Activated naive CD4-positive, alpha-beta T cell treated with Interleukin-2 at 50 U/mL for 16 hours (primary cell): ENCODE data around the gene CHAMP1.

Experiments
- DNase-seq: peaks from one replicate; pipeline ENCODE4 v3.0.0-alpha.2; 2020

CHAMP1 gene, protein sequence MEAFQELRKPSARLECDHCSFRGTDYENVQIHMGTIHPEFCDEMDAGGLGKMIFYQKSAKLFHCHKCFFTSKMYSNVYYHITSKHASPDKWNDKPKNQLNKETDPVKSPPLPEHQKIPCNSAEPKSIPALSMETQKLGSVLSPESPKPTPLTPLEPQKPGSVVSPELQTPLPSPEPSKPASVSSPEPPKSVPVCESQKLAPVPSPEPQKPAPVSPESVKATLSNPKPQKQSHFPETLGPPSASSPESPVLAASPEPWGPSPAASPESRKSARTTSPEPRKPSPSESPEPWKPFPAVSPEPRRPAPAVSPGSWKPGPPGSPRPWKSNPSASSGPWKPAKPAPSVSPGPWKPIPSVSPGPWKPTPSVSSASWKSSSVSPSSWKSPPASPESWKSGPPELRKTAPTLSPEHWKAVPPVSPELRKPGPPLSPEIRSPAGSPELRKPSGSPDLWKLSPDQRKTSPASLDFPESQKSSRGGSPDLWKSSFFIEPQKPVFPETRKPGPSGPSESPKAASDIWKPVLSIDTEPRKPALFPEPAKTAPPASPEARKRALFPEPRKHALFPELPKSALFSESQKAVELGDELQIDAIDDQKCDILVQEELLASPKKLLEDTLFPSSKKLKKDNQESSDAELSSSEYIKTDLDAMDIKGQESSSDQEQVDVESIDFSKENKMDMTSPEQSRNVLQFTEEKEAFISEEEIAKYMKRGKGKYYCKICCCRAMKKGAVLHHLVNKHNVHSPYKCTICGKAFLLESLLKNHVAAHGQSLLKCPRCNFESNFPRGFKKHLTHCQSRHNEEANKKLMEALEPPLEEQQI

DNA sequence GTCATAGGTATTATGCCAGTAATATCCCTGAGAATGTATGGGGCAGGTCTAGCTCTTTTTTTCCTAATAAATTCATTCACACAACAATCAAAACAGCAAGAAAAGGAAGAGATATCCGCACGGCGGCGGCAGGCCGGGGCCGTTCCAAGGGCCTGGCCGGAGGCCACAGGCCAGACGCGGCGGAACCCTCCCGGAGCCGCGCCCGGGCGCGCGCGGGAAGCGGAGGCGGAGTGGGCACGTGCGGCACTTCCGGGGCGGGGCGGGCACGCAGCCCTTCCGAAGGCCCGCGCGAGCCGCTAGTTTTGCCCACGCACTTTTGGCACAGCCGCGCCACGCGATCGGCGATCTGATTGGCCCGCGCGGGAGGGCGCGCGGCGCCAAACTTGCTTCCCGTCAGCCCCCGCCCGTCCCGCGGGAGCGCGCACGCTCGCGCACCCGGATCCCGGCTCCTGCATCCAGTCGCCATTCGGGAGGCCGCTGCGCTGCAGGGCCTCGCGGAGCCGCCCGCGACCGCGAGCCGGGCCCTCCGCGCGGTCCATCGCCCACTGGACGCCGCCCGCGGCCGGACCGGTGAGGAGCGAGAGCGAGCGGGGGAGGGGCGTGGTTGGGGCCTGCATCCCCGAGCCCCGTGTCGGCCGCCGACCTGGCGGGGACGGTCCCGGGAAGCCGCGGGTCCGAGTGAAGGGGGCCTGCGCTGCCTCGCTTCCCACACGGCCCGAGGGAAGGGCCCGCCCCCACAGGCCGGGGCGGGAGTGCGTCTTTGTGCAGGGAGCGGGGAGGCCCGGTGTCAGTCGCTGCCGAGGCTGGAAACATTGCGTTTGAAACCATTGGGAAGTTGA is at the start of gene CHAMP1:
Gene CHAMP1, plus strand, starts transcription at position 430 of the 839 bp plus-strand sequence. CDS start 9,340 bp downstream, outside the sequence.
- DNase-seq, result peak; percentile 93

GRCh38 chr13:114264886-114265611 is 49.3 kb upstream of the CHAMP1 start:
- DNase-seq, result no peak

DNA sequence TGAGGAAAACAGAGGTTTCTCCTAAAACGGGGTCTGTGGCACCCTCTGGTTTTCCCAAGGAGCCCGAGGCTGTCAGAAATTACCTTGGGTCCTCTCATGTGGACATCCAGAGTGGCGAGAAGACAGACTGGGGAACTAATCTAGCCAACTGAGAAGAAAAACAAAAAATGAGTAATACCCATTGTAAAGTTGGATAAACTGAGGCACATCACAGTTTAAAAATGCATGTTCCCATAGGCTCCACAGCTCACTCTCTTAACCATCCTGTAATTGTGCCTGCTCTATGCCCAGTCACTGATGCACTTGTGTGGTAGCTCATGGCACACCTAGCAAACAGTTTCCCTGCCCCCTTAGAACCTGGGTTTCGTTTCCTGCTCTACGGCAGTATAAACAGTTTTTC is 48.1 kb upstream of the CHAMP1 start:
- no peak for DNase-seq

GRCh38 chr13:114268344-114269280 is 45.7 kb upstream of the CHAMP1 start:
- no peak for DNase-seq

GRCh38 chr13:114269281-114269770 is 45.0 kb upstream of the CHAMP1 start:
- no peak for DNase-seq

GRCh38 chr13:114272977-114273376 is 41.3 kb upstream of the CHAMP1 start:
- DNase-seq, result no peak

GRCh38 chr13:114275304-114275703 is 39.0 kb upstream of the CHAMP1 start:
- no peak for DNase-seq

DNA sequence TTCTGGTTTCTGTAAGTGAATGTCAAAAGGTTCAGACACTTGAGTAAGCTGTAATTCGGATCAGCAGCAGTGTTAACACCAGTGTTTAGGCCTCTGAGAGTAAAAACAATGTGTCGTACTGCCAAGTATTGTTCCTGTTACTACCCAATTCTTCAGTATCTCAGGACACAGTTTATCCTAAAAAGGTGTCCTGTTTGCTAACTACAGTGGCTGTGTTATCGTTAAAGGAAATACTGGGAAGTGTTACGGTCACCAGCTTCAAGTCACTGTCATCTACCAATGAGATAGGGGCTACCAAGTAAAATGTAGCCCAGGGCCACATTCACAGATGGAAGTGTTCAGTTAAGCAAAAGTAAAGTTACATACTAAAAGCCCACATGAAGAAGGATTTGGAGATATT is 35.2 kb upstream of the CHAMP1 start:
- no peak for DNase-seq

GRCh38 chr13:114279758-114280355 is 34.4 kb upstream of the CHAMP1 start:
- DNase-seq, result no peak

- peak; percentile 87 for DNase-seq
Measured at GRCh38 chr13:114281351-114282040, 32.8 kb upstream of the CHAMP1 start, which contains the start of gene UPF3A. TSS of gene UPF3A (plus strand) at chr13:114281601. CDS start at chr13:114281640, 39 bp downstream.

- peak; percentile 76 for DNase-seq
Measured at GRCh38 chr13:114282041-114282670, 32.1 kb upstream of the CHAMP1 start.

- no peak for DNase-seq
Measured at GRCh38 chr13:114283576-114283975, 30.7 kb upstream of the CHAMP1 start.

DNA sequence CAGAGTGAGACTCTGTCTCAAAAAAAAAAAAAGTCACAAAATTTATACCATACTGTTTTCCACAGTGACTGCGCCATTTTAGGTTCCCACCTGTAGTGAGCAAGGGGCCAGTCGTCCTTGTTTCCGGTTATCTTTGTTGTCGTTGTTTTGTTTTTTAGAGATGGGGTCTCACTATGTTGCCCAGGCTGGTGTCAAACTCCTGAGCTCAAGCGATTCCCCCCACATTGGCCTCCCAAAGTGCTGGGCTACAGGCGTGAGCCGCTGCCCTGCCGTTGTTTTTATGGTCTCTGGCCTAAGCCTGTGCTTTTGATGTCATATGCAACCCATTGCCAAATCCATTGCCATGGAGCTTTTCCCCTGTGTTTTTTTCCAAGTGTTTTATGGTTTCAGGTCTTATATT is 29.6 kb upstream of the CHAMP1 start:
- DNase-seq, result no peak

DNA sequence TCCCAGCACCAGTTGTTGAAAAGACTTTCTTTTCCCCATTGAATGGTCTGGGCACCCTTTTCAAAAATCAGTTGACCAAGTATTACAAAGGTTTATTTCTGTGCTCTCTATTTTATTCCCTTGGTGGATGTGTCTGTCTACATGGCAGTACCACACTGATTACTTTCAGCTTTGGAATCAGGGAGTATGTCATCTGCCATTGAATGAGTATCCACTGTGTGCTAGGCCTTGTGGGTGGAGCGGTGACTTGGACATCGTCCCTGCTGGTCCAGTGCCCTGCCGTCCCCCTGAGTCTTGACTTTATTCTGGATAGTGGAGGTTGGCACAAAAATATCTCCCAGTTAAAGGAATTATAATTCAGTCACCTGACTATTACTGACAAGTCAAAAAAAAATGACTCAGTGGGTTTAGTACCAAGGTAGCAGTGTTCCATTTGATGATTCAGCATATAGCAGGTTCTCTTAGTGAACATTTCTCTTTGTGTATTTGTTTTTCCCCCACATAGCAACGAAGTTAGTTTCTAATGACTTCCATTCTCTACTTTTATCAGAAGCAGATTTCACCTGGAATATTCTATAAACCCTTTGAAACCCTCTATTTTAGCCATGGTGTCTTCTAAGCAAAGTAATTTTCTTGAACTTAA is 29.0 kb upstream of the CHAMP1 start:
- no peak for DNase-seq

GRCh38 chr13:114286808-114287207 is 27.5 kb upstream of the CHAMP1 start:
- DNase-seq, result no peak

GRCh38 chr13:114288157-114288591 is 26.1 kb upstream of the CHAMP1 start:
- no peak for DNase-seq

DNA sequence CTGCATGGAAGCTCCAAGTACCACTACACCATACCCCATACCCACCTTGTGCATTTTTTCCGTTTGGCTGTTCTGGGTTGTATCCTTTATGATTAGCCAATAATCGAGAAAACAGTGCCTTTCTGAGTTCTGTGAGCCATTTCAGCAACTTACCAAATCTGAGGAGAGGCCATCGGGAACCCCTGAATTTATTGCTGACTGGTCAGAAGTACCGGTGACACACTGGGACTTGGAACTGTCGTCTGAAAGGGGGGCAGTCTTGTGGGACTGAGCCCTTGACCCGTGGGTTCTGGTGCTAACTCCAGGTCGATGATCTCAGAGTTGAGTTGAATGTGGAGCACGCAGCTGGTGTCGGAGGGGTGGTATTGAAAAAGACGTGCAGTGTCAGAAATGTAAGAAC is 17.9 kb upstream of the CHAMP1 start:
- DNase-seq, result no peak

GRCh38 chr13:114296902-114297301 is 17.4 kb upstream of the CHAMP1 start:
- no peak for DNase-seq

DNA sequence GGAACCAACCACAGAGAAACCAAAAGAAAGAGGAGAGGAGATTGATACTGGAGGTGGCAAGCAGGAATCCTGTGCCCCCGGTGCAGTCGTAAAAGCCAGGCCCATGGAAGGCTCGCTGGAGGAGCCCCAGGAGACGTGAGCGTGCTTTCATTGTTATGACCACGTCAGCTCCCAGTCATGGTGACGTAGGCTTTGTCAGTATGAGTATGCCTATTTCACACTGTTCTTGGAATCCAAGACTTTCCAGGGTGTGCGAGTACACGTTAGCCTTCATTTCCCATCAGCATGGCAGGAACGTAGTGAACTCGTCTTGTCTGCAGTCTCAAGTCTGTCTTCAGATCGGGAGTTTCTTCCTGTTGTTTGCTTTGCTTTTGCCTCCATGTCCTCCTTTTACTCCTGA is 15.4 kb upstream of the CHAMP1 start:
- no peak for DNase-seq
